Measurements from ENCODE around the gene RGS18. TPM values are rescaled to one million over a fixed set of nuclear protein-coding genes. Genes with fewer than 3 reads are reported as not detected.

Gene RGS18
- total and polyA plus RNA-seq, 9 of the 15 experiments (the other 6 are each of a cell fraction or from before 2014, with no cell fraction given): 0.03 to 0.11 (median 0.05) TPM; not detected in 5

DNA sequence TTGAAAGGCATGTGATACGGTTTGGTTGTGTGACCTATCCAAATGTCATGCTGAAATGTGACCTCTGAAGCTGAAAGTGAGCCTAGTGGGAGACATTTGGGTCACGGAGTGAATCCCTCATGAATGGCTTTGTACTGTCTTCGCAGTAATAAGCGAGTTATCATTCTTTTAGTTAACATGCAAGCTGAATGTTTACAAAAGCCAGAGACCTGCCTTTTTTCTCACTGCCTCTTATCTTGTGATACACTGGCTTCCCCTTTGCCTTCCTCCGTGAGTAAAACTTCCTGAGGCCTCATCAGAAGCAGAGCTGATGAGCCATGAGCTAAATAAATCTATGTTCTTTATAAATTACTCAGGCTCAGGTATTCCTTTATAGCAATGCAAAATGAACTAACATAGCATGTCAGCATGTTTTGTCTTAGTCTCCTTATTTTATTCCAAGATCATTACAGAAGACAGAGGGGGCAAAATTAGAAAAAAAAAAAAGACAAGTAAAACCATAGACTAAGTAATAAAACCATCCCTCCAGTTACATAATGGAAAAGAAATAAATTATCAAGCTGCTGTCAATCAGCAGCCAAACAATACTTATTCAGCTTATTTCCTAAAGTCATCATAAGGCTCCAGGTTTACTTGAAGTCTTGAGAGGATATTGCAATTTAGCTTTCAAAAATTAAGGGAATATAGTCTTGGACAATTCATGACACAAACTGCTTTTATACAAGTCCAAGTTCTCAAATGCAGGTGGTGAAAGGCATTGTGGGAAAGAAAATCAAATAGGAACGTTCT, 12.1 kb downstream of the RGS18 start (continued):
- TF ChIP-seq, protein P1, sequence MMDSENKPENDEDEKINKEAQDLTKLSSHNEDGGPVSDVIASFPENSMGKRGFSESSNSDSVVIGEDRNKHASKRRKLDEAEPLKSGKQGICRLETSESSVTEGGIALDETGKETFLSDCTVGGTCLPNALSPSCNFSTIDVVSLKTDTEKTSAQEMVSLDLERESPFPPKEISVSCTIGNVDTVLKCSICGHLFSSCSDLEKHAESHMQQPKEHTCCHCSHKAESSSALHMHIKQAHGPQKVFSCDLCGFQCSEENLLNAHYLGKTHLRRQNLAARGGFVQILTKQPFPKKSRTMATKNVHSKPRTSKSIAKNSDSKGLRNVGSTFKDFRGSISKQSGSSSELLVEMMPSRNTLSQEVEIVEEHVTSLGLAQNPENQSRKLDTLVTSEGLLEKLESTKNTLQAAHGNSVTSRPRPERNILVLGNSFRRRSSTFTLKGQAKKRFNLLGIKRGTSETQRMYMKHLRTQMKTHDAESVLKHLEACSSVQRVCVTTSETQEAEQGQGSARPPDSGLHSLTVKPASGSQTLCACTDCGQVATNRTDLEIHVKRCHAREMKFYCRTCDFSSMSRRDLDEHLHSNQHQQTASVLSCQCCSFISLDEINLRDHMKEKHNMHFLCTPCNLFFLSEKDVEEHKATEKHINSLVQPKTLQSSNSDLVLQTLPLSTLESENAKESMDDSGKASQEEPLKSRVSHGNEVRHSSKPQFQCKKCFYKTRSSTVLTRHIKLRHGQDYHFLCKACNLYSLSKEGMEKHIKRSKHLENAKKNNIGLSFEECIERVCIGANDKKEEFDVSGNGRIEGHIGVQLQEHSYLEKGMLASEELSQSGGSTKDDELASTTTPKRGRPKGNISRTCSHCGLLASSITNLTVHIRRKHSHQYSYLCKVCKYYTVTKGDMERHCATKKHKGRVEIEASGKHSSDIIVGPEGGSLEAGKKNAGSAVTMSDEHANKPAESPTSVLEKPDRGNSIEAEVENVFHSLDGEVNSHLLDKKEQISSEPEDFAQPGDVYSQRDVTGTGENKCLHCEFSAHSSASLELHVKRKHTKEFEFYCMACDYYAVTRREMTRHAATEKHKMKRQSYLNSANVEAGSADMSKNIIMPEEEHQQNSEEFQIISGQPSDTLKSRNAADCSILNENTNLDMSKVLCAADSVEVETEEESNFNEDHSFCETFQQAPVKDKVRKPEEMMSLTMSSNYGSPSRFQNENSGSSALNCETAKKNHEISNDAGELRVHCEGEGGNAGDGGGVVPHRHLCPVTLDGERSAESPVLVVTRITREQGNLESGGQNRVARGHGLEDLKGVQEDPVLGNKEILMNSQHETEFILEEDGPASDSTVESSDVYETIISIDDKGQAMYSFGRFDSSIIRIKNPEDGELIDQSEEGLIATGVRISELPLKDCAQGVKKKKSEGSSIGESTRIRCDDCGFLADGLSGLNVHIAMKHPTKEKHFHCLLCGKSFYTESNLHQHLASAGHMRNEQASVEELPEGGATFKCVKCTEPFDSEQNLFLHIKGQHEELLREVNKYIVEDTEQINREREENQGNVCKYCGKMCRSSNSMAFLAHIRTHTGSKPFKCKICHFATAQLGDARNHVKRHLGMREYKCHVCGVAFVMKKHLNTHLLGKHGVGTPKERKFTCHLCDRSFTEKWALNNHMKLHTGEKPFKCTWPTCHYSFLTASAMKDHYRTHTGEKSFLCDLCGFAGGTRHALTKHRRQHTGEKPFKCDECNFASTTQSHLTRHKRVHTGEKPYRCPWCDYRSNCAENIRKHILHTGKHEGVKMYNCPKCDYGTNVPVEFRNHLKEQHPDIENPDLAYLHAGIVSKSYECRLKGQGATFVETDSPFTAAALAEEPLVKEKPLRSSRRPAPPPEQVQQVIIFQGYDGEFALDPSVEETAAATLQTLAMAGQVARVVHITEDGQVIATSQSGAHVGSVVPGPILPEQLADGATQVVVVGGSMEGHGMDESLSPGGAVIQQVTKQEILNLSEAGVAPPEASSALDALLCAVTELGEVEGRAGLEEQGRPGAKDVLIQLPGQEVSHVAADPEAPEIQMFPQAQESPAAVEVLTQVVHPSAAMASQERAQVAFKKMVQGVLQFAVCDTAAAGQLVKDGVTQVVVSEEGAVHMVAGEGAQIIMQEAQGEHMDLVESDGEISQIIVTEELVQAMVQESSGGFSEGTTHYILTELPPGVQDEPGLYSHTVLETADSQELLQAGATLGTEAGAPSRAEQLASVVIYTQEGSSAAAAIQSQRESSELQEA (IDR thresholded peaks at IDR 0.05; ENCODE audit: low read depth): no peak
- TF ChIP-seq, protein P2, sequence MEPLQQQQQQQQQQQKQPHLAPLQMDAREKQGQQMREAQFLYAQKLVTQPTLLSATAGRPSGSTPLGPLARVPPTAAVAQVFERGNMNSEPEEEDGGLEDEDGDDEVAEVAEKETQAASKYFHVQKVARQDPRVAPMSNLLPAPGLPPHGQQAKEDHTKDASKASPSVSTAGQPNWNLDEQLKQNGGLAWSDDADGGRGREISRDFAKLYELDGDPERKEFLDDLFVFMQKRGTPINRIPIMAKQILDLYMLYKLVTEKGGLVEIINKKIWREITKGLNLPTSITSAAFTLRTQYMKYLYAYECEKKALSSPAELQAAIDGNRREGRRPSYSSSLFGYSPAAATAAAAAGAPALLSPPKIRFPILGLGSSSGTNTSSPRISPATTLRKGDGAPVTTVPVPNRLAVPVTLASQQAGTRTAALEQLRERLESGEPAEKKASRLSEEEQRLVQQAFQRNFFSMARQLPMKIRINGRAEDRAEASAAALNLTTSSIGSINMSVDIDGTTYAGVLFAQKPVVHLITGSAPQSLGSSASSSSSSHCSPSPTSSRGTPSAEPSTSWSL (CRISPR knock-in tag; IDR thresholded peaks at IDR 0.05; ENCODE audit: borderline replicate concordance): no peak
- TF ChIP-seq SAFB2 (IDR thresholded peaks at IDR 0.05; ENCODE audit: borderline replicate concordance, low read depth, low read length, severe bottlenecking): no peak
- TF ChIP-seq HNRNPLL (IDR thresholded peaks at IDR 0.05; ENCODE audit: low read depth, low read length, poor library complexity, severe bottlenecking): no peak
- TF ChIP-seq, protein P3, sequence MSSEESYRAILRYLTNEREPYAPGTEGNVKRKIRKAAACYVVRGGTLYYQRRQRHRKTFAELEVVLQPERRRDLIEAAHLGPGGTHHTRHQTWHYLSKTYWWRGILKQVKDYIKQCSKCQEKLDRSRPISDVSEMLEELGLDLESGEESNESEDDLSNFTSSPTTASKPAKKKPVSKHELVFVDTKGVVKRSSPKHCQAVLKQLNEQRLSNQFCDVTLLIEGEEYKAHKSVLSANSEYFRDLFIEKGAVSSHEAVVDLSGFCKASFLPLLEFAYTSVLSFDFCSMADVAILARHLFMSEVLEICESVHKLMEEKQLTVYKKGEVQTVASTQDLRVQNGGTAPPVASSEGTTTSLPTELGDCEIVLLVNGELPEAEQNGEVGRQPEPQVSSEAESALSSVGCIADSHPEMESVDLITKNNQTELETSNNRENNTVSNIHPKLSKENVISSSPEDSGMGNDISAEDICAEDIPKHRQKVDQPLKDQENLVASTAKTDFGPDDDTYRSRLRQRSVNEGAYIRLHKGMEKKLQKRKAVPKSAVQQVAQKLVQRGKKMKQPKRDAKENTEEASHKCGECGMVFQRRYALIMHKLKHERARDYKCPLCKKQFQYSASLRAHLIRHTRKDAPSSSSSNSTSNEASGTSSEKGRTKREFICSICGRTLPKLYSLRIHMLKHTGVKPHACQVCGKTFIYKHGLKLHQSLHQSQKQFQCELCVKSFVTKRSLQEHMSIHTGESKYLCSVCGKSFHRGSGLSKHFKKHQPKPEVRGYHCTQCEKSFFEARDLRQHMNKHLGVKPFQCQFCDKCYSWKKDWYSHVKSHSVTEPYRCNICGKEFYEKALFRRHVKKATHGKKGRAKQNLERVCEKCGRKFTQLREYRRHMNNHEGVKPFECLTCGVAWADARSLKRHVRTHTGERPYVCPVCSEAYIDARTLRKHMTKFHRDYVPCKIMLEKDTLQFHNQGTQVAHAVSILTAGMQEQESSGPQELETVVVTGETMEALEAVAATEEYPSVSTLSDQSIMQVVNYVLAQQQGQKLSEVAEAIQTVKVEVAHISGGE (CRISPR knock-in tag; IDR thresholded peaks at IDR 0.05): no peak
- TF ChIP-seq TCF3 (CRISPR knock-in tag; IDR thresholded peaks at IDR 0.05): peak; percentile 54
- TF ChIP-seq ARID2 (IDR thresholded peaks at IDR 0.05): no peak
- TF ChIP-seq ZNF143 (CRISPR knock-in tag; IDR thresholded peaks at IDR 0.05): no peak
- no peak for TF ChIP-seq GATA2 (CRISPR knock-in tag; IDR thresholded peaks at IDR 0.05)
- no peak for TF ChIP-seq RFX5 (IDR thresholded peaks at IDR 0.05; ENCODE audit: low read depth, low read length)
- TF ChIP-seq FOXJ2 (tag; IDR thresholded peaks at IDR 0.05): peak; percentile 37; the same call in 1 of the 2 replicates
- no peak for TF ChIP-seq KAT7 (CRISPR knock-in tag; IDR thresholded peaks at IDR 0.05; ENCODE audit: borderline replicate concordance)
- no peak for TF ChIP-seq STAT5B (CRISPR knock-in tag; IDR thresholded peaks at IDR 0.05)
